ENCODE measurements around the gene AHSA1.

The AHSA1 gene

GRCh38 chr14:77474479-77475177 is 16.7 kb downstream of the AHSA1 start:
- no peak for DNase-seq

DNA sequence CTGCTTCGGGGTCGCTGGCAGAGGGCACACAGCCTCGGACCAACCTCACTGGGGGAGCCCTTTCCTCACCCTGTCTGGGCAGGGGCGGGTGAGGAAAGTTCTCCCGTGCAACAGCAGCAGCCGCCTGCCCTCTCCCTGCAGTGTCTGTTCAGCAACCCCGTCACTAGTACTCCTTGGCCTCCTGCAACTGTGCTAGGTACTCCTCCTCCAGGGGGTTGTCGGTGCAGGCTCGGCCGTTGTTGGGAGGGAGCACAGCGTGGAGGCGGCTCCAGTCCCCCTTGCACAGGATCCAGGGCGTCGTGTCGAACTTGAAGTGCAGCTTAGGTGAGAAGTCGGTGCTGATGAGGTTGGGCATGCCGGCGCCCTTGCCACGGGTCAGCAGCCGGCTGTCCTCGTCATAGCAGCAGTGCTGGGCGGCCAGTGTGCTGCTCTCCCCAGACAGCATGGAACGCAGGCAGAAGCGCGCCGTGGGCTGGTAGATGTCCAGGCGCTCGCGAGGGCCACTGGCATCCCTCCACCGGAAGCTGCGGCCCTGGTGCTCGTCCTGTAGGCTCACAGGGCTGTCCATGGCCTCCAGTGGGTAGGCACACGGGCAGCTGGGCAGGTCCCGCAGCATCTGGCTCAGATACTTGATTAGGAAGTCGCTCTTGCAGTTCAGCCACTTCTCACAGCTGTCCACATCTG is 17.7 kb downstream of the AHSA1 start:
- DNase-seq, result no peak

DNA sequence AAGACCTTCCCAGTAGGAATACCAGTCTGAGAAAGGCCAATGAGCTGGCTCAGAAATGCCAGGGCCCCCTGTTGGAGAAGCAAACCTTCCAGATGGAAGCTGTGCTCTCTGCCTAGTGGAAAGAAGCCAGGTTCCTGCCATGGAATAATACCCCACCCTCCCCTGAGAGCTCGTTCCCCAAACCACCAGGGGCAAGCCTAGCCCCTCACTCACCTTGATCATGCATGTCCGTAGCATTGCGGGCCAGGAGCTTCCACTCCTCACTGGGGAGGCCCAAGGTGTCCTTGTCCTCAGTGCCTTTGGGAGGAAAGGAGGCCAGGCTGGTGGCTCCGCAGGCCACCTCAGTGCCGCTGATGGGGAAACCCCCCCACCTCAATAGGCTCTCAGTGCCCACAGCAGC is 20.1 kb downstream of the AHSA1 start:
- no peak for DNase-seq

GRCh38 chr14:77478796-77479195 is 20.9 kb downstream of the AHSA1 start:
- DNase-seq, result no peak

DNA sequence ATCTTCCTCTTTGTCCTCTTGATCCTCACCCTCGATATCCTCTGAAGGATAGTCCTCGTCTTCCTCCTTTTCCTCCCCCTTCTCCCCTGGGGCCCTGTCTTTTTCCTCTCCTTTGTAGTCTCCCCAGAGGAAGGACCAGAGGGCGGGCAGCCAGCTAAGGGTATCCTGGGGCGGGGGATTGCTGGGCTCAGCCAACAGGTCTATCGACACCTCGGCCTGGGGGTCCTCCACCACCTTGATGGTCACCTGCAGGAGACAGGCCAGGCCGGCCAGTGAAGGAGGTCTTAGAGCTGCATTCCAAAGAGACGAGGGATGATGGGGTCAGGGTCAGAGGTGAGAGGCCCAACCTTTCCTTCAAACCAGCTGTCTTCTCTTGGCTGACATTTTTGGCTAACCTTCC is 24.5 kb downstream of the AHSA1 start:
- no peak for DNase-seq

DNA sequence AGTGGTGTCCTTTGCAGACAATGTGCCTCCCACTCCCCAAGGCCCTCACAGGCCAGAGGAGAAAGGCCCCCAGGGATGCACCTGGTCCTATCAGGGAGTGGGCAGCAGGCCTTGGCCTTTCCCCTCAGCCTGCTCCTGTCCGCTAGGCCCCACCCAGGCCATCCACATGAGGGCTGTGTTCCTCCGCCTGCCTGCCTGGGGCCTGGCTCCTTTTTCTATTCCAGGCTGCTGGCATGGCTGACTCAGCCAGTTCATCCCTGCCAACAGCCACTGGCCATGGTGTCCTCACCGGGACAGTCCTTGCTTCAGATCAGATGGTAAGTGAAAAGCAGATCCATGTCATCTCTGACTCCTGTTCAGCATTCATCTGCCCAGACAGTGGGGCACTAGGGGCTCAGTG is 27.4 kb downstream of the AHSA1 start:
- DNase-seq, result no peak

GRCh38 chr14:77485901-77486678 is 28.2 kb downstream of the AHSA1 start:
- peak; percentile 52 for DNase-seq

GRCh38 chr14:77488558-77488957 is 30.7 kb downstream of the AHSA1 start:
- no peak for DNase-seq

- DNase-seq, result no peak
Measured at GRCh38 chr14:77489041-77489440, 31.1 kb downstream of the AHSA1 start.

GRCh38 chr14:77490347-77490986 is 32.6 kb downstream of the AHSA1 start:
- no peak for DNase-seq

DNA sequence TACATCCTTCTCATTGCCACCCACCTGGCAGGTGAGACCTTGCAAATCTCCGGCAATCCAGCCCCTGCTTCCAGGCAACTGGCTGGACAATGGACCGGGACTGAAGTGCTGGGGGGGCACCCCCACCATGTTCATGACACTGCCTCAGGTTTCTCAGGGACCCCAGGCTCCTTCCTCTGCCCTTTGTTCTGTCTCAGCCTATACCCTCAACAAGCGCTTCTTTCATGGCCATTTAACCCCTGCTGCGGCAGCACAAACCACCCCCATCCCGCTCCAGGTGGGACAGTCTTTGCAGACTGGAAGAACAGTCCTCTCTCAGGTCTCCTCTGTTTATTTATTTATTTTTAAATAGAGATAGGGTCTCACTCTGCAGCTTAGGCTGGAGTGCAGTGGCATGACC is 33.2 kb downstream of the AHSA1 start:
- DNase-seq, result no peak

DNA sequence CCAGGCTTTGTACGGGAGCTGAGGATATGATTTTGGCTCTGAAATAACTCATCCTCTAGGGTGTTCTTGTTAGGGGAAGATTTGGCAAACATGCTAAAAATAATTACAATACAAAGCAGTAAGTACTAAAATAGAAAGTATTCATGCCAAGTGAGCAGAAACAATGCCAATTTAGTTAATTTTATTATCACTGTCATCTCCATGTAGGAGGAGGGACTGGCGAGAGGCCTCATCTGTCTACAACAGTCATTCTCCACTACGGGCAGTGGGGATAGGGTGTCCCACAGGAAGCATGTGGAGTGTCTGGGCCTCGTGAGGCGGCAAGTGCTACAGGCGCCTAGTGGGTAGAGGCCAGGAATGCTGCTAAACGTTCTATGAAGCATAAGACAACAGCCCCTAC is 37.4 kb downstream of the AHSA1 start:
- DNase-seq, result no peak

DNA sequence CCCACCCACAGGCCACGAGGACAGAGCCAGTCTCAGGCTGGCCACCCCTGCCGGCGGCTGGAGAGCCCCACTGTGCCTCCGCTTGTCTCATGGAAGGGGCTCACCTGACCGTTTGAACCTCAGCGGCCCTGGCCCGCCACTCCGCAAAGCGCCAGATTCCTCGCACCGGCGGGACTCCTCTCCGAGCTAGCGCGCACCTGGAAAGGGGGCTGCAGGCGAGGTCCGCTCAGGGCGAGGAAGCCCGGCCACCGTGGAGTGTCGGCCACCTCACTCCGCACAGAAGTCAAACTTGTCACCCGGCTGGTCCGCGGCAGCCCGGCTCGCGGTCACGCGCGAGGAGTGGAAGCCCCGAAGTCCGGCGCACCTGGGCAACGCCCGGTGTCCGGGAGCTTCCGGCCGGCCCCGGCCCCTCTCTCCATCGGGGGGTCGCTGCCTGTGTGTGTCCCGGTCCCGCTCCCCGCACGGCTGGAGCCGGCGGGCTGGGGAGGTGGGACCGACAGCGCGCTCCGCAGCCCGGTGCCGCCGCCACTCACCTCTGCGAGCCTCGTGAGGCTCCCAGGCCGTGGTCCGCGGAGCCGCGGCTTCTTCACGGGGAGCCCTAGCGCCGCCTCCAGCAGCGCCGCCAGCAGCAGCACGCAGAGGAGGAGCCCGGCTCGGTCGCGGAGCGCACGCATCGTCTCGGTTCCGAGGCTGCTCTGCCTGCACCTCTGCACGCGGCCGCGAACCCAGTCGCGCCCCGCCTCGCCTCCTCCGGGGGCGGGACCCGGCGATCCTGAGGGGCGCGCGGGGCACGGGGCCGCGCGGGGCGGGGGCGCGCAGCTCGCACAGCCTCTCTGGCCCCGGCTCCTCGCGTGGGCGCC is 40.5 kb downstream of the AHSA1 start, which contains the start of gene ISM2:
Gene ISM2 (minus strand): TSS at position 697 of the 860 bp plus-strand sequence. CDS start 23 bp downstream, at position 674.
- DNase-seq, result peak; percentile 15

DNA sequence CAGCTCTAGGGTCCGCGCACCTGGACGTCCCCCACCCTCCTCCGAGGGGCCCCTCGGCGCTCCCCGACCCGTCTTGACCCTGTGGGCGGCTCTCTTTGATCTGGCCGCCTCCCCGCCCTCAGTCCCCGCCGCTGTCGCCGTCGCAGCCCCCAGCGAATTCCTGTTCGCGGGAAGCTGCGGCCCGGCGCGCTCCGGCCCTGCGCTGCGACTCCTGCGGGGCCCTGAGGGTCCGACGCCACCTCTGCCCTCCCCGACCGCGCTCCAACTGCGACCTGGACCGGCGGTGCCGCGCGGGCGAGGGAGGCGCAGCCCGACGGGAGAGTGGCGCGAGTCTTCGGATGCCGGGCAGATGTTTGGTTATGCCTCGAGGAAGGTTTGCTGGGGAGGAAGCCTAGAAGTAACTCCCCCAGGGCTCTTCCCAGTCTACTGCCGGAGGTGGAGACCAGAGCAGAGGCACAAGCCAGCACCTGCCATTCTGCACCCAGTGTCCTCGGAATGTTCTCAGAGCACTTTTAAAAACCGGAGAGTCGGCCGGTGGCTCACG is 41.2 kb downstream of the AHSA1 start:
- DNase-seq, result no peak

DNA sequence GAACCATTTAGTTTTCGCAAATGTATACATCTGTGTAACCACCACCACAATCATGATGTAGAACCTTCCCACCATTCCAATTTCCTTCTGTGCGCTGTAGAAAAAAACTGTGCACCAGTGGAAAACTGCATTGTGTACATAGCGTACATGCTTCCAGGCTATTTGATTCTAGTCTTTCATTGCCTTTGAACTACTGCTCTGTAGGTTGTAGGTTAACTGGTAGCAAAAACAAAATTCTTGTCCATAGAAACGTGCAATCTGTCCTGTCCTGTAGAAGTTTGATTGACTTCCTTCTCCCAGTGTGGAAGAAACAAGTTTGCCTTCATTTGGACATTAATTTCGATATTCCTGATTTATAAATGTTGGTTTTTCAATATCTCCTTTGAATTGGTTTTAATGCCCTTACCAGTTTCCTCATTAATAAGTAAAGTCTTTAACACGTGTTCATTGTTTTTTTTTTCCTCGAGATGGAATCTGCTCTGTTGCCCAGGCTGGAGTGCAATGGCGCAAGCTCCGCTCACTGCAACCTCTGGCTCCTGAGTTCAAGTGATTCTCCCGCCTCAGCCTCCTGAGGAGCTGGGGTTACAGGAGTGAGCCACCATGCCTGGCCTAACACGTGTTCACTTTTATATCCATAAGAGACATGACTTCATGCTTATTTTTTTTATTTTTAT is 44.4 kb downstream of the AHSA1 start:
- DNase-seq, result no peak

GRCh38 chr14:77503138-77503537 is 45.2 kb downstream of the AHSA1 start:
- no peak for DNase-seq

GRCh38 chr14:77505031-77505430 is 47.1 kb downstream of the AHSA1 start:
- no peak for DNase-seq

DNA sequence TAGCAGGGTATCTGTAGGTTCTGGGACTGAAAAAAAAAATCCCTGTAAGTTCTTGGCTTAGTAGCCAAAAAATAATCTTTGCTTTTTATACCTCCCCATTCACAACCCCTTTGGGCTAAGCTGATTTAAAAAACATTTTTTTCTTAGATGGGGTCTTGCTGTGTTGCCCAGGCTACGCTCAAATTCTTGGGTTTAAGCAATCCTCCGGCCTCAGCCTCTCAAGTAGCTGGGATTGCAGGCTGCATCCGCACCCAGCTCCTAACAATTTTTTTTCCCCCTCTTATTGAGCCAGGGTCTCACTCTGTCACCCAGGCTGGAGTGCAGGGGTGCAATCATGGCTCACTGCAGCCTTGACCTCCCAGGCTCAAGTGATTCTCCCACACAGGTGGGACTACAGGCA is 49.9 kb downstream of the AHSA1 start:
- DNase-seq, result no peak

- DNase-seq, result peak; percentile 12
Measured at GRCh38 chr14:77508249-77508648, 50.4 kb downstream of the AHSA1 start.

DNA sequence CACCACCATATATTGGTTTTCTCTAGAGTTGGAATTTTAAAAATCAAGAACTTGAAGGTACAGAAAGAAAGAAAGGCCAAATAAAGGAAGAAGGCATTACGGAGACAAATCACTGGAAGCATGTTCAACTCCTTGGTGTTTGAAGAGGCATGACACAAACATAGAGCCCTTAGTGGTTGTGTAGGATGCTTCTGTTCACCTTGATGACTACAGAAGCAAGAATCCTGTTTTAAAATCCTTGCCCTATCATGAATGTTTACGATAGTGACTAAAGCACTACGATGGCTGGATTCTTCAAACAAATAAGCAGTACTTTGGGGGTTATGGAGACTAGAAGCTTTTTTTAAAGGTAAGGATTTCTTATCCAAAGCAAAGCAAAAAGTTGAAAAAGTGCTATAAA is 51.0 kb downstream of the AHSA1 start:
- no peak for DNase-seq

DNA sequence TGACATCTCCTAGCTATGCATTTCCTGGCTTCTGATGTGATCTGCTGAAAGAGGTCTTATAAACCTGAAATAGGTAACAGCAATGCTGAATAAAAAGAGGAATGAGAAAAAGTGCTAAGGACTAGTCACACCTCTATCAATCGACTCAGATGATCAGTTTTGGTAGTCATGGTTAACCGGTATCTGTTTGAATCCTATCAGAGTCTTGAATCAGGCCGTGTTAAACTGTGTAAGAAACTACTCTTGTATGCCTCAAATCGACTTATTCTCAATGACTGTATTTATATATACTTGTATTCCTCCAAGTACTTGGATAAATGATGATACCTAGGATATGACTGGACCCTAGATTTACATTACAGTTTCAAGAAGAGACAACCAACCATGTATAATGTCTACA is 51.5 kb downstream of the AHSA1 start:
- DNase-seq, result no peak

Measured in fibroblast of skin of right quadriceps (primary cell).